BLaER1 treated with 17β-estradiol and CSF1 and Interleukin-3, amounts not matched to agents 10 nM and 100 nM (cell line): Measurements from ENCODE around the gene TAOK2.
A peak's percentile ranks its signal among the peaks of the same experiment; 100 is the strongest.

Experiments
- H3K27ac ChIP-seq, 11 experiments: shearing (Covaris generic); formaldehyde crosslinking; 2 replicates each; pipeline ENCODE4 v1.8.1; 2022
- H3K27me3 ChIP-seq, 11 experiments: shearing (Covaris generic); formaldehyde crosslinking; 2 replicates each; pipeline ENCODE4 v1.8.1; 2022
- H3K36me3 ChIP-seq, 11 experiments: shearing (Covaris generic); formaldehyde crosslinking; 2 replicates each; pipeline ENCODE4 v1.8.1; 2022
- H3K4me1 ChIP-seq, 10 experiments: shearing (Covaris generic); formaldehyde crosslinking; 2 replicates each; pipeline ENCODE4 v1.8.1; 2022
- H3K4me2 ChIP-seq, 11 experiments: shearing (Covaris generic); formaldehyde crosslinking; 2 replicates each; pipeline ENCODE4 v1.8.1; 2022
- H3K4me3 ChIP-seq, 10 experiments: shearing (Covaris generic); formaldehyde crosslinking; 2 replicates each; pipeline ENCODE4 v1.8.1; 2022
- H3K9ac ChIP-seq, 11 experiments: shearing (Covaris generic); formaldehyde crosslinking; 2 replicates each; pipeline ENCODE4 v1.8.1; 2022
- H3K9me3 ChIP-seq, 11 experiments: shearing (Covaris generic); formaldehyde crosslinking; replicated peaks in 1 of 11; 2 replicates each; pipeline ENCODE4 v1.8.1; 2022
- H4K20me1 ChIP-seq, 11 experiments: shearing (Covaris generic); formaldehyde crosslinking; 2 replicates each; pipeline ENCODE4 v1.8.1; 2022
- Cebpa-rat ChIP-seq, 11 experiments: shearing (Covaris generic); IDR thresholded peaks; 2 replicates each; pipeline ENCODE4 v1.8.1; 2022

TAOK2 gene

DNA sequence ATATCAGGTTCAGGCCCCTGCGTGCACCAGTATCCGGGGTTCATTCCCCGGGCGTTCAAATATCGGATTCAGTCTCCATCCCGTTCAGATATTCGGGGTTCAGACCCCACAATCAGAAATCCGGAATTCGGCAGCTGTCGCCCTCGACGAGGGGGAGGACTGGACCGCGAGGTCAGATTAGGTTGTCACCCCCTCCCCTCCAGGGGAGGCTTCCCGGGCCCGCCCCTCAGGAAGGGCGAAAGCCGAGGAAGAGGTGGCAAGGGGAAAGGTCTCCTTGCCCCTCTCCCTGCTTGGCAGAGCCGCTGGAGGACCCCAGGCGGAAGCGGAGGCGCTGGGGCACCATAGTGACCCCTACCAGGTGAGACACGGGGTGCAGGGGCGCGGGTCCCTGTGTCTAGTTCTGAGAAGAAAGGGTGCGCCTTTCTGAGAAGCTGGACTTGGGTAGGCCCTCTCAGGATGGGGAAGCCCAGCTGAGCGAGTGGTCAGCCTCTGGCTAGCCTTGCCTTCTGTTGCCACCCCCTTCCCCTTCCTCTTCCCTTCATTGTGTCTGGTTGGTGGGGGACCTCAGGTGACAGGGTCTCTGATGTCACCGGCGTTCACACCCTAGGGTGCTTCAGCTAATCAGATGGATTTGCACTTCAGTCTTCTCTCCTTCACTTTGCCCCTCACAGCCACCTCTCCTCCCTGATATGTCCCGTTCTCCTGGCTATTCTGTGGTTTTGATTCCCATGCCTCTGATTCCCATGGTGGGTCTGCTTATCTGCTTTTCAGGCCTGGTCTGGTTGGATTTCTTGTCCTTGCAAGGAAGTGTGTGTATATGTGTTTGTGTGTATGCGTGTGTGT is 844 bp downstream of the TAOK2 start:
- Histone ChIP-seq H3K9ac (peak overlapping the region; percentile 83 to 95 (median 93)), H3K36me3 (peaks cover 37 to 60% (median 51%) of the 10 kb centered on the region in 11 experiments), H4K20me1 (peaks cover 32 to 53% (median 48%) of the 10 kb centered on the region in 11 experiments), H3K4me3 (peak overlapping the region; percentile 75 to 99 (median 96)), H3K9me3 (peaks cover 0 to 9% (median 5%) of the 10 kb centered on the region in 11 experiments; a peak in 10 of 22 replicates), H3K4me2 (peak overlapping the region; percentile 96 to 100 (median 99)), H3K4me1 (peaks cover 36 to 59% (median 48%) of the 10 kb centered on the region in 10 experiments), H3K27ac (peak overlapping the region; percentile 65 to 89 (median 84)), H3K27me3 (no peaks in the 10 kb centered on the region)
- no peak for TF ChIP-seq Cebpa-rat (IDR thresholded peaks at IDR 0.05)

DNA sequence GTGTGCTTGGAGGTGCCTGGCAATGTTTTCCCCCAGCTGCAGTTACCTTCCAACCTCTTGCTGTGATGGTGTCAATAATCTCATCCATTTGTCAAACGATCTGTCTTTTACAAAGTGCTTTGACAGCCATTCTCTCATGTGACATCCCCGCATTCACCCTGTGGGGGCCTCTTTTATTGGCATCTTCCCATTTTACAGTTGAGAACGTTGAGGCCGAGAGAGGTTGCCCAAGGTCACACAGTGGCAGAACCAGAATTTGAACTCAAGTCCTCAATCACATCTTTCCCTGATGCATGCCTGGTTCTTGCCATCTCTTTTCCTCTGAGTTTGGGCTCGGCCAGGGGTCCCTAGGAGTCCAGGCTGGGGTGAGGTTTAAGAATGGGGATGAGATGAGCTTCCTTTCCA is 1.5 kb downstream of the TAOK2 start:
- TF ChIP-seq Cebpa-rat (IDR thresholded peaks at IDR 0.05): no peak
- Histone ChIP-seq H3K27ac (peak overlapping the region in 9 of 11 experiments; percentile 79 to 89 (median 84); a peak in 12 of 22 replicates), H4K20me1 (peaks cover 32 to 59% (median 50%) of the 10 kb centered on the region in 11 experiments), H3K4me2 (peak overlapping the region; percentile 96 to 100 (median 99)), H3K27me3 (no peaks in the 10 kb centered on the region), H3K9ac (peak overlapping the region; percentile 83 to 95 (median 93)), H3K36me3 (peaks cover 37 to 60% (median 51%) of the 10 kb centered on the region in 11 experiments), H3K4me1 (peaks cover 36 to 59% (median 48%) of the 10 kb centered on the region in 10 experiments), H3K4me3 (peak overlapping the region; percentile 75 to 99 (median 96)), H3K9me3 (peaks cover 0 to 9% (median 5%) of the 10 kb centered on the region in 11 experiments; a peak in 10 of 22 replicates)

DNA sequence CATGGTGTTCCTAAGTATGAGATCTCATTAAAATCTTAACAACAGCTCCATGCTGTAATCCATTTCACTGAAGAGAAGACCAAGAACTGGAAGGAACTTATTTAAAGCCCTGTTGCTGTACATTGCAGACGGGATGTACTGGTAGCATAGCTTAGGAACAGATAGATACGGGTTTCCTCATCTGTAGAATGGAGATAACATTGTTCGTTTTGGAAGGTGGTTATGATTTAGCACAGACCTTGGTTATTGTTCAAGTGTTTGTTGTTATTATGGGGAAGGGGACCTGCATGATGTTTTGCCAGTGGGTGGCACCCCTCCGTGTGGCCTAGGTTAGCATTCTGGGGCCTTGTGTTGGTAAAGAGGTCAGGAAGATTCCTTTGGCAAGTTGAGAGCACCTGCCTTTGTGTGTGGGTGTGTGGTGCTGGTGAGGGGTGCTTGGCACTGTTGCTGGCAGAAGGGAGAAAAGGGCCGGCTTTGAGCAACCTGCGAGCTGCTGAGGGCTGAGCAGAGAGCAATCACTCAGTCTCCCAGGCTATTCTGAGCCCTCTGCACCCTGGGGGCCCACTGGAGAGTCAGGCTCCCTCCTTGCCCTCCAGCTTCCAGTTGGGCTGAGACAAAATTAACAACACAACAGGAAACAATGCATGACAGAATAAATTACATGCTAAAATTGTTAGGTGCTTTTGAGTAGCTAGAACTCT is 2.3 kb downstream of the TAOK2 start:
- peaks cover 0 to 9% (median 5%) of the 10 kb centered on the region in 11 experiments; a peak in 10 of 22 replicates for H3K9me3 ChIP-seq
- peaks cover 36 to 59% (median 48%) of the 10 kb centered on the region in 10 experiments for H3K4me1 ChIP-seq
- H4K20me1 ChIP-seq: peaks cover 32 to 63% (median 50%) of the 10 kb centered on the region in 11 experiments
- peak overlapping the region in 4 of 11 experiments; percentile 1 to 89 (median 66); a peak in 4 of 22 replicates for H3K27ac ChIP-seq
- H3K4me2 ChIP-seq: peak overlapping the region; percentile 96 to 100 (median 99)
- H3K36me3 ChIP-seq: peaks cover 44 to 62% (median 53%) of the 10 kb centered on the region in 11 experiments
- H3K4me3 ChIP-seq: peak overlapping the region; percentile 75 to 99 (median 96)
- H3K27me3 ChIP-seq: no peaks in the 10 kb centered on the region
- peak overlapping the region; percentile 83 to 95 (median 93) for H3K9ac ChIP-seq
- no peak for TF ChIP-seq Cebpa-rat (IDR thresholded peaks at IDR 0.05)

DNA sequence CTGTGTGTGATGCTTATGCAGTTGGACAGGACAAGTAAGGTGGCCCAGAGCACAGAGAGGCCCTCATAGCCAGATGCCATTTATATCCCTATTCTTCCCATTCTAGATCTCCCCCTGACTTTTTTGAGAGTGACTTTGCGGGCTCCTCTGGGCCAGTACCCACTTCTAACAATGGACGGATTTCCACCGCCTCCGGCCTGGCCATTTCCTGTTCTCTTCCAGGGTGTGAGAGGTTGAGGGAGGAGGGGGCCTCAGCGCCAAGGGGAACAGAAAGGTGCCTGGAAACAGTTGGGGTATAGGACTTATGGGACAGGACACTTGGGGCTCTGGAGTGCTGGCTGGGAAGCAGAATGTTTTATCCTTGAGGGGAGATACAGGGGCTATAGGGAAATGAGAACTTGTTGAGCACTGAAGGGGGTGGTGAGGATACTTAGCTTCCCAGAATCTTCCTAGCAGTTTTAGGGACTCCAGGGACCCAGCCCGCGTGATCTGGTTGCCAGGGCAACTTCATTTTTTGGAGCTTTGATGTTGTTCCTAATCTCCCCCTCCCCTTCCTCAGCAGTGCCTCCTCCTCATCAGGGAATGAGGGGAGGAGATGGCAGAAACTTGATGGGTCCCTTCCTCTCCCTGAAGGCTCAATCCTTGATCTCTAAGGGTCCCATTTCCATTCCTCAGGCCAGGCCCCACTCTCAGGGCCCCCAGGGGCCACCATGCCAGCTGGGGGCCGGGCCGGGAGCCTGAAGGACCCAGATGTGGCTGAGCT is 3.6 kb downstream of the TAOK2 start:
- Histone ChIP-seq H3K4me1 (peaks cover 36 to 53% (median 48%) of the 10 kb centered on the region in 10 experiments), H3K36me3 (peaks cover 53 to 65% (median 60%) of the 10 kb centered on the region in 11 experiments), H3K4me3 (peak overlapping the region in 3 of 10 experiments; percentile 92 to 99 (median 99); a peak in 2 of 20 replicates), H4K20me1 (peaks cover 32 to 69% (median 50%) of the 10 kb centered on the region in 11 experiments), H3K27ac (0 out of 22 replicates have a peak overlapping the region, but pooled peaks of 1 of the 11 experiments have one; percentile 19), H3K9ac (peak overlapping the region in 8 of 11 experiments; percentile 7 to 95 (median 94); a peak in 9 of 22 replicates), H3K27me3 (no peaks in the 10 kb centered on the region), H3K9me3 (peaks cover 0 to 9% (median 5%) of the 10 kb centered on the region in 11 experiments; a peak in 10 of 22 replicates), H3K4me2 (peak overlapping the region; percentile 96 to 100 (median 99))
- TF ChIP-seq Cebpa-rat (IDR thresholded peaks at IDR 0.05): no peak

DNA sequence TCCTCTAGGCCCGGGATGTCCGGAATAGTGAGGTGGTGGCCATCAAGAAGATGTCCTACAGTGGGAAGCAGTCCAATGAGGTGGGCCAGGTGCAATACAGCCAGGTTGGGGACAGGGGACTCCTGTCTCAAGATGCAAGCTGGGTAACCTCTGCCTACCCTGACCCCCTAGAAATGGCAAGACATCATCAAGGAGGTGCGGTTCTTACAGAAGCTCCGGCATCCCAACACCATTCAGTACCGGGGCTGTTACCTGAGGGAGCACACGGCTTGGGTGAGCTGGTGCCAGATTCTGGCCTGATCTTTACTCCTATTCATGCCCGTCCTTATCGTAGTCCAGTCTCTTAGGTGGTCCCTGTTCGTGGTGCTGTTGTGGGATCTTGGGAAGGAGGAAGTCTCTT is 4.4 kb downstream of the TAOK2 start:
- TF ChIP-seq Cebpa-rat (IDR thresholded peaks at IDR 0.05): no peak
- Histone ChIP-seq H3K36me3 (peaks cover 58 to 65% (median 61%) of the 10 kb centered on the region in 11 experiments), H3K4me2 (peak overlapping the region in 8 of 11 experiments; percentile 11 to 99 (median 99); a peak in 7 of 22 replicates), H3K4me3 (no peak overlapping the region), H4K20me1 (peaks cover 32 to 78% (median 52%) of the 10 kb centered on the region in 11 experiments), H3K9me3 (peaks cover 0 to 2% (median 1%) of the 10 kb centered on the region in 11 experiments; a peak in 10 of 22 replicates), H3K27ac (no peak overlapping the region), H3K27me3 (no peaks in the 10 kb centered on the region), H3K9ac (no peak overlapping the region; a peak in 1 of 22 replicates), H3K4me1 (peaks cover 36 to 45% (median 42%) of the 10 kb centered on the region in 10 experiments)

DNA sequence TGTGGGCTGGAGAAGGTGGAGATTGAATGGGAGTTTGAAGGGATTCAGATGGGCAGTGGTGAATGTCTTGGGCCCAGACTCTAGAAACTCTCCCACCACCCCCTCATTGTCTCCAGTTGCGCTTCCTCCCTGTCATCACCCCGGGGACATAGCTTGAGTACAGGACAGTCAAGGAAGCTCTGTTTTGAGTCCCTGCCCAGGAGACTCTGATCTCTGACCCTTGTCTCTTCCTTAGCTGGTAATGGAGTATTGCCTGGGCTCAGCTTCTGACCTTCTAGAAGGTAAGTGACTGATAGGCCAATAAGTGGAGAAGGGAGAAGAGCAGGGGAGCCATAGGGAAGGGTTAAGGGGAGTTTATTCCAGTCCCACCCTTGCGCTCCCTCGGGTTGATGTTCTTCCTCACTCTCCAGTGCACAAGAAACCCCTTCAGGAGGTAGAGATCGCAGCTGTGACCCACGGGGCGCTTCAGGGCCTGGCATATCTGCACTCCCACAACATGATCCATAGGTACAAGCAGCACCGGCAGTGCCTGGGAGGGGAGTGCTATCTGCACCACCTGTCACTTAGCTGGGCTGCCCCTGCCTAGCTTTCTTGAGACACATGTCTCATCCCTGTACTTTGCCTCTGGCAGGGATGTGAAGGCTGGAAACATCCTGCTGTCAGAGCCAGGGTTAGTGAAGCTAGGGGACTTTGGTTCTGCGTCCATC is 5.0 kb downstream of the TAOK2 start:
- no peak for TF ChIP-seq Cebpa-rat (IDR thresholded peaks at IDR 0.05)
- Histone ChIP-seq H3K27me3 (no peaks in the 10 kb centered on the region), H4K20me1 (peaks cover 32 to 84% (median 52%) of the 10 kb centered on the region in 11 experiments), H3K4me3 (no peak overlapping the region), H3K36me3 (peaks cover 64 to 71% (median 67%) of the 10 kb centered on the region in 11 experiments), H3K9ac (peak overlapping the region in 1 of 11 experiments; percentile 4; a peak in 1 of 22 replicates), H3K9me3 (no peaks in the 10 kb centered on the region), H3K27ac (no peak overlapping the region), H3K4me2 (peak overlapping the region in 2 of 11 experiments; percentile 11 to 99; a peak in 3 of 22 replicates), H3K4me1 (peaks cover 36 to 45% (median 41%) of the 10 kb centered on the region in 10 experiments)

DNA sequence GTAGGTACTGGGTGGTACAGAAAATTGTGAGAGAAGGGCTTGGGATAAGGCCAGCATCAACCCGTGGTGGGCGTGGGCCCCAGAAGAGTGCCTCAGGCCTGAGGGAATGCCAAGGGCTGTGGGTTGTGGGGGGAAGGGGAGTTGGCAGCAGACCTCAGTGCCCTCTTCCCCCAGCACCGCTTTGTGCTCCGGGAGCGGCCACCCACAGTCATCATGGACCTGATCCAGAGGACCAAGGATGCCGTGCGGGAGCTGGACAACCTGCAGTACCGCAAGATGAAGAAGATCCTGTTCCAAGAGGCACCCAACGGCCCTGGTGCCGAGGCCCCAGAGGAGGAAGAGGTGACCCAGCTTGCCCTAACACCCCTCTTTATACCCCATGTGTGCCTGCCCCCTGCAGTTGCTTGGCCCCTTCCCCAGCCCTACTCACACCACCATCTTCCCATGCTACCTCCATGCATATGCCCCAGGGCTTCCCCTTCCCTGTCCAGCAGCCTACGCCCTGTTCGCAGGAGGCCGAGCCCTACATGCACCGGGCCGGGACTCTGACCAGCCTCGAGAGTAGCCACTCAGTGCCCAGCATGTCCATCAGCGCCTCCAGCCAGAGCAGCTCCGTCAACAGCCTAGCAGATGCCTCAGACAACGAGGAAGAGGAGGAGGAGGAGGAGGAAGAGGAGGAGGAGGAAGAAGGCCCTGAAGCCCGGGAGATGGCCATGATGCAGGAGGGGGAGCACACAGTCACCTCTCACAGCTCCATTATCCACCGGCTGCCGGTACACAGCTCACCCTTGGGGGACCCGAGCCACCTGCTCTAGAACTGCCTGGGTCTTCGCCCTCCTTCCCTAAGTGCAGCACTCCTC is 9.1 kb downstream of the TAOK2 start:
- Histone ChIP-seq H3K9me3 (no peaks in the 10 kb centered on the region), H3K4me1 (peaks cover 0 to 11% (median 8%) of the 10 kb centered on the region in 10 experiments; a peak in 15 of 20 replicates), H3K9ac (peak overlapping the region in 1 of 11 experiments; percentile 19; a peak in 1 of 22 replicates), H3K36me3 (peaks cover 100% of the 10 kb centered on the region in 11 experiments), H3K4me2 (no peak overlapping the region), H4K20me1 (peaks cover 0 to 91% (median 23%) of the 10 kb centered on the region in 11 experiments; a peak in 18 of 22 replicates), H3K4me3 (no peak overlapping the region), H3K27me3 (no peaks in the 10 kb centered on the region), H3K27ac (no peak overlapping the region)
- no peak for TF ChIP-seq Cebpa-rat (IDR thresholded peaks at IDR 0.05)
